HL-60 (cell line): ENCODE results near the gene C3orf62.
"Not testable (repeated sequence)": the region's sequence is repeated elsewhere in the genome, so short reads cannot be mapped to it uniquely, and the experiment has no call there.

ENCODE experiments used
- DNase-seq, 2 experiments: peaks; one replicate each; pipeline ENCODE4 v3.0.0-alpha.2; 2010 to 2020; ENCODE audit warnings: low read depth in 1 of 2, low spot score in 1 of 2
- H3K27ac ChIP-seq: fragments of 250-450 bp; sonication (Bioruptor Pico); replicated peaks from 2 replicates; pipeline ENCODE4 v1.5.1; 2020; ENCODE audit warnings: mild to moderate bottlenecking, moderate library complexity
- H3K27me3 ChIP-seq: fragments of 250-450 bp; sonication (Bioruptor Pico); 2 replicates; pipeline ENCODE4 v1.5.1; 2021; ENCODE audit warnings: mild to moderate bottlenecking, moderate library complexity; ENCODE audit not compliant: insufficient read depth, poor library complexity, severe bottlenecking
- H3K4me3 ChIP-seq: replicated peaks from 2 replicates; pipeline ENCODE4 v1.5.1; 2011; ENCODE audit warnings: mild to moderate bottlenecking, control low read depth, low read length; ENCODE audit not compliant: insufficient read depth
- GABPA ChIP-seq: IDR thresholded peaks from 2 replicates; pipeline ENCODE4 v1.6.1; 2012; ENCODE audit warnings: low read depth
- POLR2AphosphoS5 ChIP-seq: IDR thresholded peaks from 2 replicates; pipeline ENCODE4 v1.6.1; 2012; ENCODE audit warnings: low read depth
- SPI1 ChIP-seq: IDR thresholded peaks from 2 replicates; pipeline ENCODE4 v1.6.1; 2012; ENCODE audit warnings: low read depth, mild to moderate bottlenecking, borderline replicate concordance
- TF ChIP-seq, protein P1 (sequence below): IDR thresholded peaks from one replicate; pipeline ENCODE4 v1.5.1; 2011; ENCODE audit warnings: low read length, control low read depth, inconsistent platforms; ENCODE audit not compliant: insufficient read depth
- TF ChIP-seq, protein P2 (sequence below): IDR thresholded peaks from 2 replicates; pipeline ENCODE4 v1.6.1; 2012; ENCODE audit warnings: low read depth; ENCODE audit not compliant: insufficient replicate concordance

Gene C3orf62

DNA sequence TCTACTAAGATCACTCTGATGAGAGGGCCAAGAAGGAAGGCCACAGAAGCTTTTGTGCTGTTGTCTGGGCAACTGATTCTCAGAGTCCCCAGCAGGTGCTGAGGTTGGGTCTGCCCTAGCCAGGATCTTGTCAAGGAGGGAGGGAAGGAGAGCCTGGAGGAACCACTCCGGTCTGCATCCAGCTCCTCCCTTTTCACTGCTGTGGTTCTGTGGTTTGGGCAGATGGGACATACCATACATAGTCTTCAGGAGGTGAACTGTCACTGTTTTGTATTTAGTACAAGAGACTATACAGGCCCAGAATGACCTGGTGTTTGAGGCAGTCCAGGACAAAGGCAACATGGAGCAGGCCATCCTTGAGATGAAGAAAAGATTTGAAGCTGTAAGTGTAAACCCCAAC is 21.9 kb downstream of the C3orf62 start:
- Histone ChIP-seq H3K27ac (no peak overlapping the region), H3K27me3 (no peaks in the 10 kb centered on the region), H3K4me3 (no peak overlapping the region)
- peak; percentile 48 to 77 for DNase-seq
- TF ChIP-seq, protein P1, sequence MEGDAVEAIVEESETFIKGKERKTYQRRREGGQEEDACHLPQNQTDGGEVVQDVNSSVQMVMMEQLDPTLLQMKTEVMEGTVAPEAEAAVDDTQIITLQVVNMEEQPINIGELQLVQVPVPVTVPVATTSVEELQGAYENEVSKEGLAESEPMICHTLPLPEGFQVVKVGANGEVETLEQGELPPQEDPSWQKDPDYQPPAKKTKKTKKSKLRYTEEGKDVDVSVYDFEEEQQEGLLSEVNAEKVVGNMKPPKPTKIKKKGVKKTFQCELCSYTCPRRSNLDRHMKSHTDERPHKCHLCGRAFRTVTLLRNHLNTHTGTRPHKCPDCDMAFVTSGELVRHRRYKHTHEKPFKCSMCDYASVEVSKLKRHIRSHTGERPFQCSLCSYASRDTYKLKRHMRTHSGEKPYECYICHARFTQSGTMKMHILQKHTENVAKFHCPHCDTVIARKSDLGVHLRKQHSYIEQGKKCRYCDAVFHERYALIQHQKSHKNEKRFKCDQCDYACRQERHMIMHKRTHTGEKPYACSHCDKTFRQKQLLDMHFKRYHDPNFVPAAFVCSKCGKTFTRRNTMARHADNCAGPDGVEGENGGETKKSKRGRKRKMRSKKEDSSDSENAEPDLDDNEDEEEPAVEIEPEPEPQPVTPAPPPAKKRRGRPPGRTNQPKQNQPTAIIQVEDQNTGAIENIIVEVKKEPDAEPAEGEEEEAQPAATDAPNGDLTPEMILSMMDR: no peak
- TF ChIP-seq, protein P2, sequence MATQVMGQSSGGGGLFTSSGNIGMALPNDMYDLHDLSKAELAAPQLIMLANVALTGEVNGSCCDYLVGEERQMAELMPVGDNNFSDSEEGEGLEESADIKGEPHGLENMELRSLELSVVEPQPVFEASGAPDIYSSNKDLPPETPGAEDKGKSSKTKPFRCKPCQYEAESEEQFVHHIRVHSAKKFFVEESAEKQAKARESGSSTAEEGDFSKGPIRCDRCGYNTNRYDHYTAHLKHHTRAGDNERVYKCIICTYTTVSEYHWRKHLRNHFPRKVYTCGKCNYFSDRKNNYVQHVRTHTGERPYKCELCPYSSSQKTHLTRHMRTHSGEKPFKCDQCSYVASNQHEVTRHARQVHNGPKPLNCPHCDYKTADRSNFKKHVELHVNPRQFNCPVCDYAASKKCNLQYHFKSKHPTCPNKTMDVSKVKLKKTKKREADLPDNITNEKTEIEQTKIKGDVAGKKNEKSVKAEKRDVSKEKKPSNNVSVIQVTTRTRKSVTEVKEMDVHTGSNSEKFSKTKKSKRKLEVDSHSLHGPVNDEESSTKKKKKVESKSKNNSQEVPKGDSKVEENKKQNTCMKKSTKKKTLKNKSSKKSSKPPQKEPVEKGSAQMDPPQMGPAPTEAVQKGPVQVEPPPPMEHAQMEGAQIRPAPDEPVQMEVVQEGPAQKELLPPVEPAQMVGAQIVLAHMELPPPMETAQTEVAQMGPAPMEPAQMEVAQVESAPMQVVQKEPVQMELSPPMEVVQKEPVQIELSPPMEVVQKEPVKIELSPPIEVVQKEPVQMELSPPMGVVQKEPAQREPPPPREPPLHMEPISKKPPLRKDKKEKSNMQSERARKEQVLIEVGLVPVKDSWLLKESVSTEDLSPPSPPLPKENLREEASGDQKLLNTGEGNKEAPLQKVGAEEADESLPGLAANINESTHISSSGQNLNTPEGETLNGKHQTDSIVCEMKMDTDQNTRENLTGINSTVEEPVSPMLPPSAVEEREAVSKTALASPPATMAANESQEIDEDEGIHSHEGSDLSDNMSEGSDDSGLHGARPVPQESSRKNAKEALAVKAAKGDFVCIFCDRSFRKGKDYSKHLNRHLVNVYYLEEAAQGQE: no peak
- TF ChIP-seq GABPA (no peak), POLR2AphosphoS5 (no peak), SPI1 (no peak)

DNA sequence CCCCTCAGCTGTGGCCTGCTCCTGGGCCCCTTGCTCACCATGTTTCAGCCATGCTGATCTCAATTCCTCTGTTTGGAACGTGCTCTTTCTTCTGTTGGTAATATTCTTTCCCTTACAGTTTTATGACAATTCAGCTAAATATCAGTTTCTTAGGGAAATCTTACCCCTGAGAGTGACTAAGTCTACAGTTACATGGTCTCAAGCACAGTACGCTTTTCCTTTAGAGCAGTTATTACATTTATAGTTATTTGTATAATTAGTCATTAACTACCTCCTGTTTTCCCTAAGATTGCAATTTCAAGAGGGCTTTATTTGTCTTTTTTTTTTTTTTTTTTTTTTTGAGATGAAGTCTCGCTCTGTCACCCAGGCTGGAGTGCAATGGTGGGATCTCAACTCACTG is 23.5 kb downstream of the C3orf62 start:
- H3K4me3 ChIP-seq: no peak overlapping the region
- H3K27me3 ChIP-seq: no peaks in the 10 kb centered on the region
- TF ChIP-seq SPI1 (no peak), GABPA (no peak), POLR2AphosphoS5 (no peak)
- TF ChIP-seq, protein P2: no peak
- TF ChIP-seq, protein P1: no peak
- H3K27ac ChIP-seq: no peak overlapping the region
- DNase-seq: no peak

DNA sequence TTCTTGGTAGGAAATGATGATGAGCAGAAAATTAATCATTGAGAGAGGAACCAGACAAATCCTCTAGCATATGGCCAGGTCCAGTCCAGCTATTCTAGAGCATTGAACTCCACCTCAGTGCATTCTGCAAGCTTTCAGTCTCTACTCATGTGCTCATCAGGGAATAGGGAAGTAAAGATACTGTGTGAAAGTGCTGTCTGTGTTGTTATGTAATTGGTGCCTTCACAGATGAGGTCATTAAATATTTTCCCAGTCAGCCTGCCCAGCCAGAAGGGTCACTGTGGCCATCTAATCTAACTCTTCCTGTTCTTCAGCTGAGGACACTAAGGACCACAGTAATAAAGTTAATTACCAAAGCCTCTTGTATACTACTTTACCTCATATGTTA is 28.2 kb downstream of the C3orf62 start:
- Histone ChIP-seq H3K27me3 (no peaks in the 10 kb centered on the region), H3K4me3 (no peak overlapping the region), H3K27ac (peak overlapping the region; percentile 73)
- TF ChIP-seq SPI1: 0 out of 2 replicates have a peak, but pooled peaks have one; percentile 1
- no peak for TF ChIP-seq GABPA
- DNase-seq: peak; percentile 61 to 74

DNA sequence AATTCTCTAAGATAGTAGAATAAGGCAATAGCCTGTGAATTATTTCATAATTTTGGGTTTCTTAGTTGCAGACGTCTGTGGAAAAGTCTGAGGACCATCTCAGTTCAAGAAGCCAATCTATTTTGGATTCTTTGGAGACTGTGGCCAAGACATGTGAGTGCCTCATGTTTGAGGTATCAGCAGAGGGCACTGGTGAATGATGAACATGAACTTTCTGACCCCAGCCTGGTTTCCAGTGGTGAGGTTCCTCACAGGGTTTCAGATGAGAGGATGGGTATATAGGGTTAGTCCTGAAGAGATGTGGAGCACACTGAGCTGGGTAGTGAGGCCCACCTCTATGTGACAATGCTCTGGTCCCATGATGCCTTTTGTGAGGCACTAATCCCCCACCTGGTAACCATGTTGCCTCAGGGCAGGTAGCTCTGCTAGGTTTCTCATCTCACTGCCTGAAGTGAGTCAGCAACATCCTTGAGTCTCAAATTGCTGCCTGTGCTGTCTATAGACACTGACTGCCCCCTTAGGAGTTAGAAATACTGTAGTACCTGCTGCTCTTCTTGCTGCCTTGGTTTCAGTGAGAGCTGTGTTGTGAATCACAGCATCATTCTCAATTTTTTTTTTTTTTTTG is 32.3 kb downstream of the C3orf62 start:
- TF ChIP-seq, protein P2: no peak
- TF ChIP-seq POLR2AphosphoS5 (no peak), SPI1 (no peak), GABPA (no peak)
- TF ChIP-seq, protein P1: no peak
- Histone ChIP-seq H3K27ac (no peak overlapping the region), H3K27me3 (no peaks in the 10 kb centered on the region), H3K4me3 (no peak overlapping the region)
- peak in 1 of 2 experiments; percentile 23 for DNase-seq

DNA sequence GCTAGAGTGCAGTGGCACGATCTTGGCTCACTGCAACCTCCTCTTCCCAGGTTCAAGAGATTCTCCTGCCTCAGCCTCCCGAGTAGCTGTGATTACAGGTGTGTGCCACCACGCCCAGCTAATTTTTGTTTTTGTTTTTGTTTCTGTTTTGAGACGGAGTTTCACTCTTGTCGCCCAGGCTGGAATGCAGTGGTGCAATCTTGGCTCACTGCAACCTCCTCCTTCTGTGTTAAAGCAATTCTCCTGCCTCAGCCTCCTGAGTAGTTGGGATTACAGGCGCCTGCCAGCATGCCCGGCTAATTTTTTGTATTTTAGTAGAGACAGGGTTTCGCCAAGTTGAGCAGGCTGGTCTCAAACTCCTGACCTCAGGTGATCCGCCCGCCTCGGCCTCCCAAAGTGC is 36.9 kb downstream of the C3orf62 start:
- H3K27ac ChIP-seq: peak overlapping the region; percentile 92
- DNase-seq, H3K4me3 ChIP-seq, H3K27me3 ChIP-seq: not testable (repeated sequence)
